Mesenchymal stem cell (in vitro differentiated cells and primary cell): ENCODE measurements around the gene ABHD16B.

Source experiments
- DNase-seq: peaks from one replicate; pipeline ENCODE4 v3.0.0-alpha.2; 2013
- H2AFZ ChIP-seq: one replicate; pipeline ENCODE4 v1.6.1; 2013; ENCODE audit warnings: low read depth, mild to moderate bottlenecking, control low read depth, inconsistent platforms, low read length, moderate library complexity
- H2AK5ac ChIP-seq: 2 replicates; pipeline ENCODE4 v1.6.1; 2013; ENCODE audit warnings: low read length, moderate library complexity, mild to moderate bottlenecking, inconsistent platforms; ENCODE audit not compliant: severe bottlenecking
- H2BK120ac ChIP-seq: one replicate; pipeline ENCODE4 v1.6.1; 2013; ENCODE audit warnings: low read depth, mild to moderate bottlenecking, inconsistent platforms, low read length, moderate library complexity
- H2BK12ac ChIP-seq, 2 experiments: one replicate each; pipeline ENCODE4 v1.6.1; 2013; ENCODE audit warnings: inconsistent platforms in 2 of 2, low read length in 2 of 2, mild to moderate bottlenecking in 2 of 2, moderate library complexity in 2 of 2, control low read depth in 1 of 2
- H2BK15ac ChIP-seq: one replicate; pipeline ENCODE4 v1.6.1; 2013; ENCODE audit warnings: mild to moderate bottlenecking, low read depth, inconsistent platforms; ENCODE audit not compliant: poor library complexity, severe bottlenecking
- H2BK5ac ChIP-seq: 2 replicates; pipeline ENCODE4 v1.6.1; 2013; ENCODE audit warnings: low read depth, mild to moderate bottlenecking, low read length, control low read depth, inconsistent platforms; ENCODE audit not compliant: poor library complexity, severe bottlenecking
- H3K14ac ChIP-seq, 2 experiments: one replicate each; pipeline ENCODE4 v1.6.1; 2013; ENCODE audit warnings: inconsistent platforms in 2 of 2, low read length in 2 of 2, control low read depth in 1 of 2, mild to moderate bottlenecking in 1 of 2, moderate library complexity in 1 of 2
- H3K18ac ChIP-seq, 2 experiments: one replicate each; pipeline ENCODE4 v1.6.1; 2013; ENCODE audit warnings: inconsistent platforms in 2 of 2, low read length in 2 of 2, control low read depth in 1 of 2, low read depth in 1 of 2, mild to moderate bottlenecking in 1 of 2
- H3K23ac ChIP-seq, 2 experiments: one replicate each; pipeline ENCODE4 v1.6.1; 2013; ENCODE audit warnings: inconsistent platforms in 2 of 2, low read length in 2 of 2, mild to moderate bottlenecking in 2 of 2, moderate library complexity in 2 of 2, control low read depth in 1 of 2
- H3K27ac ChIP-seq: 2 replicates; pipeline ENCODE4 v1.5.1; 2013; ENCODE audit warnings: mild to moderate bottlenecking, moderate library complexity, low read length, control low read depth, inconsistent platforms; ENCODE audit not compliant: poor library complexity, severe bottlenecking
- H3K27me3 ChIP-seq, 2 experiments: 2 replicates each; pipeline versions ENCODE4 v1.6.1 to v1.7.0; 2013; ENCODE audit warnings: low read length in 2 of 2, mild to moderate bottlenecking in 2 of 2, moderate library complexity in 2 of 2, control low read depth in 1 of 2, inconsistent platforms in 1 of 2; ENCODE audit not compliant: control insufficient read depth in 1 of 2, insufficient read depth in 1 of 2
- H3K36me3 ChIP-seq, 2 experiments: 2 replicates each; pipeline versions ENCODE4 v1.6.1 to v1.7.0; 2013; ENCODE audit warnings: low read length in 2 of 2, control low read depth in 1 of 2, inconsistent platforms in 1 of 2, low read depth in 1 of 2, mild to moderate bottlenecking in 1 of 2; ENCODE audit not compliant: insufficient read depth in 2 of 2, control insufficient read depth in 1 of 2
- H3K4ac ChIP-seq, 2 experiments: one replicate each; pipeline ENCODE4 v1.6.1; 2013; ENCODE audit warnings: inconsistent platforms in 2 of 2, low read length in 2 of 2, mild to moderate bottlenecking in 2 of 2, moderate library complexity in 2 of 2, control low read depth in 1 of 2, low read depth in 1 of 2
- H3K4me1 ChIP-seq: 2 replicates; pipeline ENCODE4 v1.6.1; 2013; ENCODE audit warnings: low read depth, low read length, control low read depth; ENCODE audit not compliant: control insufficient read depth, insufficient read depth
- H3K4me2 ChIP-seq: 2 replicates; pipeline ENCODE4 v1.6.1; 2013; ENCODE audit warnings: low read length, mild to moderate bottlenecking, inconsistent platforms; ENCODE audit not compliant: poor library complexity, severe bottlenecking
- H3K4me3 ChIP-seq, 2 experiments: 2 replicates each; pipeline versions ENCODE4 v1.5.1 to v1.7.0; 2013; ENCODE audit warnings: low read length in 2 of 2, mild to moderate bottlenecking in 2 of 2, control low read depth in 1 of 2, low read depth in 1 of 2; ENCODE audit not compliant: insufficient read depth in 1 of 2
- H3K79me1 ChIP-seq: replicated peaks from 2 replicates; pipeline ENCODE4 v1.6.1; 2013; ENCODE audit warnings: mild to moderate bottlenecking, control low read depth, low read length, inconsistent platforms; ENCODE audit not compliant: poor library complexity, severe bottlenecking
- H3K9ac ChIP-seq: 2 replicates; pipeline ENCODE4 v1.7.0; 2013; ENCODE audit warnings: mild to moderate bottlenecking, low read length, moderate library complexity
- H3K9me3 ChIP-seq: 2 replicates; pipeline ENCODE4 v1.7.0; 2013; ENCODE audit warnings: mild to moderate bottlenecking, low read length; ENCODE audit not compliant: control insufficient read depth
- H4K8ac ChIP-seq: one replicate; pipeline ENCODE4 v1.6.1; 2013; ENCODE audit warnings: inconsistent platforms, mild to moderate bottlenecking, low read length, moderate library complexity
- H4K91ac ChIP-seq: one replicate; pipeline ENCODE4 v1.6.1; 2013; ENCODE audit warnings: mild to moderate bottlenecking, low read length, inconsistent platforms
- whole genome bisulfite sequencing: methylation state at CpG from one replicate; pipeline ENCODE4 v1.1.7; 2013; ENCODE audit warnings: mixed read lengths; 5-methylcytosine and 5-hydroxymethylcytosine counted together

ABHD16B gene

DNA sequence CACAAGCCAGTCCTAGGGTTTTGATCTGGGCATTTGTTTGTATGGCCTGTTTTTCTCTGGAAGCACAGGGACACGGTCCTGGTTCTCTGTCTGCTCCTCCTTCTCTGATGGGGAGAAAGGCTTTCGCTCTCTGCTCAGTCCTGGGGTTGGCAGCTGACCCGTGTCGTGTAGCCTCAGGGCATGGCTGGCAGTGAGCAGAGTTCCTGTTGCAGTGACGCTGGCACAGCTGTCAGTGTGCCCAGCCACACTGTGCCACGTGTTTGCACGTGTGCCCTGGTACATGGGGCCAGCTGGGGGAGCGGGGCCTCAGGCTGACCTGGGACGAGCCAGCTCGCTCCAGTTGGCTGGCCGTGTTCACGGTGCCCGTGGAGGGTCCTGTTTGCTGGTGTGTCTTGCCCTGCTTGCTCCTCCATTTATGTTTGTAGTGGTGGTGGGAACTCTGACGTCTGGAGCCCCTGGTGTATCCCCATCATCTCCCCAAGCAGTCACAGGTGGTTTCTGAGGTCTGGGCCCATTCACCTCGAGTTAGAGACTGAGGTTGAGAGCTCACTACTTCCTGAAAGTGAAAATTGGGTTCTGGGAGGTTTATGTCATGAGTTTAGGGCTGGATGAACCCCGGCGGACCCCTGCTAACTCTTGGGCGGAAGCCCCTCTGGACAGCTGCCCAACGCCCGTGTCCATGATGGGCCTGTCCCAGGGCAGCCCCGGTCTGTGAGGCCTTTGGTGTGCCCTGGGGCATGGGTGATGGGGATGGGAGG lies 23.4 kb downstream of the ABHD16B start:
- H2BK120ac ChIP-seq, result no peak overlapping the region
- H2BK5ac ChIP-seq, result no peak overlapping the region
- no peak overlapping the region for H4K91ac ChIP-seq
- no peak overlapping the region for H2AFZ ChIP-seq
- no peak overlapping the region for H3K18ac ChIP-seq
- no peak overlapping the region for H3K4me3 ChIP-seq
- H3K4me1 ChIP-seq, result peaks cover 4% of the 10 kb centered on the region
- DNase-seq, result no peak
- no peak overlapping the region for H2AK5ac ChIP-seq
- no peak overlapping the region for H3K9ac ChIP-seq
- H3K4me2 ChIP-seq, result no peak overlapping the region
- H3K9me3 ChIP-seq, result no peaks in the 10 kb centered on the region
- peaks cover 45% of the 10 kb centered on the region for H3K79me1 ChIP-seq
- peaks cover 79 to 82% of the 10 kb centered on the region in 2 experiments for H3K36me3 ChIP-seq
- H3K14ac ChIP-seq, result no peak overlapping the region
- WGBS, result 96% methylated on average over 21 of the region's 21 CpGs
- no peak overlapping the region for H2BK12ac ChIP-seq
- H3K4ac ChIP-seq, result no peak overlapping the region
- H3K27ac ChIP-seq, result no peak overlapping the region
- no peak overlapping the region for H4K8ac ChIP-seq
- H2BK15ac ChIP-seq, result no peak overlapping the region
- no peaks in the 10 kb centered on the region for H3K27me3 ChIP-seq
- H3K23ac ChIP-seq, result no peak overlapping the region

- Histone ChIP-seq H3K4me2 (no peak overlapping the region), H3K4me1 (peaks cover 6% of the 10 kb centered on the region), H3K27ac (no peak overlapping the region), H3K23ac (no peak overlapping the region), H2AK5ac (no peak overlapping the region), H3K9ac (no peak overlapping the region), H3K4me3 (no peak overlapping the region), H3K27me3 (no peaks in the 10 kb centered on the region), H4K91ac (no peak overlapping the region), H3K79me1 (peaks cover 49% of the 10 kb centered on the region), H2AFZ (no peak overlapping the region), H2BK5ac (no peak overlapping the region), H3K4ac (no peak overlapping the region), H4K8ac (no peak overlapping the region), H2BK15ac (no peak overlapping the region), H3K18ac (no peak overlapping the region), H2BK120ac (no peak overlapping the region), H3K14ac (no peak overlapping the region), H2BK12ac (no peak overlapping the region), H3K36me3 (peaks cover 86 to 88% of the 10 kb centered on the region in 2 experiments), H3K9me3 (no peaks in the 10 kb centered on the region)
- DNase-seq, result no peak
- 94% methylated on average over 26 of the region's 27 CpGs for WGBS
These were observed 24.2 kb downstream of the ABHD16B start for GRCh38 chr20:63885264-63886053.

- Histone ChIP-seq H3K14ac (no peak overlapping the region), H3K4me3 (no peak overlapping the region), H4K91ac (no peak overlapping the region), H2BK12ac (no peak overlapping the region), H2AK5ac (no peak overlapping the region), H3K9me3 (no peaks in the 10 kb centered on the region), H3K4ac (no peak overlapping the region), H3K18ac (no peak overlapping the region), H3K23ac (no peak overlapping the region), H4K8ac (no peak overlapping the region), H3K27me3 (no peaks in the 10 kb centered on the region), H3K27ac (no peak overlapping the region), H3K9ac (no peak overlapping the region), H3K79me1 (peaks cover 47% of the 10 kb centered on the region), H2BK120ac (no peak overlapping the region), H3K36me3 (peaks cover 90 to 91% of the 10 kb centered on the region in 2 experiments), H2AFZ (no peak overlapping the region), H3K4me1 (peaks cover 4% of the 10 kb centered on the region), H3K4me2 (no peak overlapping the region), H2BK15ac (no peak overlapping the region), H2BK5ac (no peak overlapping the region)
- DNase-seq, result no peak
- WGBS, result 98% methylated on average over 14 of the region's 14 CpGs
These were observed 24.7 kb downstream of the ABHD16B start for GRCh38 chr20:63886054-63886419.

GRCh38 chr20:63886921-63887320 lies 25.6 kb downstream of the ABHD16B start:
- peaks cover 50% of the 10 kb centered on the region for H3K79me1 ChIP-seq
- peaks cover 4% of the 10 kb centered on the region for H3K4me1 ChIP-seq
- no peak overlapping the region for H3K18ac ChIP-seq

More at GRCh38 chr20:63886921-63887320, 25.6 kb downstream of the ABHD16B start:
- Histone ChIP-seq H3K9me3 (no peaks in the 10 kb centered on the region), H2BK15ac (no peak overlapping the region), H3K36me3 (peaks cover 90 to 91% of the 10 kb centered on the region in 2 experiments), H4K8ac (no peak overlapping the region), H2BK120ac (no peak overlapping the region), H3K9ac (no peak overlapping the region), H3K4ac (no peak overlapping the region), H3K23ac (no peak overlapping the region), H3K27ac (no peak overlapping the region), H2BK5ac (no peak overlapping the region), H3K4me3 (no peak overlapping the region), H2AFZ (no peak overlapping the region), H3K27me3 (no peaks in the 10 kb centered on the region), H4K91ac (no peak overlapping the region), H2BK12ac (no peak overlapping the region), H3K14ac (no peak overlapping the region), H2AK5ac (no peak overlapping the region), H3K4me2 (no peak overlapping the region)
- DNase-seq, result no peak
- WGBS, result 98% methylated on average over 11 of the region's 11 CpGs
